Transverse colon (tissue), 4 donors: ENCODE results near the gene KIF21A.

Experiments
- CTCF ChIP-seq, 5 experiments: fragments of 200-600 bp in 3 of 5; fragments of 450-650 bp in 2 of 5; sonication (generic) in 3 of 5; IDR thresholded peaks; 1 replicate in 2 of 5; 2 replicates in 3 of 5; pipeline ENCODE4 v1.5.1; 2016 to 2017; ENCODE audit warnings: antibody characterized with exemption in 5 of 5, inconsistent platforms in 3 of 5, mild to moderate bottlenecking in 2 of 5, moderate library complexity in 1 of 5
- POLR2AphosphoS5 ChIP-seq, 3 donors: sonication (generic); formaldehyde crosslinking; IDR thresholded peaks; one replicate each; pipeline ENCODE4 v1.6.1; 2016; ENCODE audit warnings: antibody characterized with exemption in 3 of 3

- TF ChIP-seq CTCF (IDR thresholded peaks at IDR 0.05) (no peak), POLR2AphosphoS5 (IDR thresholded peaks at IDR 0.05) (no peak)
These were observed 52.2 kb downstream of the KIF21A start for GRCh38 chr12:39390752-39391151.
